Kidney (tissue), 14 donors: ENCODE data around the gene PPIL3. TPM values are rescaled to one million over a fixed set of nuclear protein-coding genes. Genes with fewer than 3 reads are reported as not detected.

Experiments
- DNase-seq, 5 donors: peaks; one replicate each; pipeline ENCODE4 v3.0.0-alpha.2; 2013 to 2020
- FAIRE-seq: peaks from 2 replicates; lab custom pipeline; 2012; peaks lifted over from hg19 to GRCh38; lab: Jason Lieb, UNC
- H3K27ac ChIP-seq, 2 donors: one replicate each; pipeline ENCODE4 v1.7.0; 2013; ENCODE audit warnings: low read depth in 2 of 2, low read length in 2 of 2, inconsistent platforms in 1 of 2
- H3K27me3 ChIP-seq: one replicate; pipeline ENCODE4 v1.7.1; 2013; ENCODE audit warnings: low read length, inconsistent platforms; ENCODE audit not compliant: control insufficient read depth, insufficient read depth
- H3K36me3 ChIP-seq, 3 donors: one replicate each; pipeline versions ENCODE4 v1.7.0 to v1.7.1; 2013; ENCODE audit warnings: low read length in 3 of 3, control low read depth in 1 of 3, inconsistent platforms in 1 of 3; ENCODE audit not compliant: insufficient read depth in 3 of 3, control insufficient read depth in 2 of 3
- H3K4me1 ChIP-seq, 3 donors: one replicate each; pipeline versions ENCODE4 v1.7.0 to v1.7.1; 2013; ENCODE audit warnings: low read length in 3 of 3, inconsistent platforms in 1 of 3, low read depth in 1 of 3; ENCODE audit not compliant: control insufficient read depth in 2 of 3, insufficient read depth in 2 of 3
- H3K4me3 ChIP-seq, 3 donors: one replicate each; pipeline versions ENCODE4 v1.7.0 to v1.8.1; 2013; ENCODE audit warnings: low read length in 3 of 3, control low read depth in 1 of 3, inconsistent platforms in 1 of 3
- H3K9ac ChIP-seq, 3 donors: one replicate each; pipeline versions ENCODE4 v1.7.0 to v1.7.1; 2013; ENCODE audit warnings: low read length in 3 of 3, control low read depth in 1 of 3, inconsistent platforms in 1 of 3
- H3K9me3 ChIP-seq, 3 donors: one replicate each; pipeline versions ENCODE4 v1.7.0 to v1.7.1; 2013; ENCODE audit warnings: low read length in 3 of 3, control low read depth in 1 of 3, inconsistent platforms in 1 of 3; ENCODE audit not compliant: control insufficient read depth in 2 of 3, insufficient read depth in 1 of 3
- intact Hi-C: fragments of 100-400 bp; cut with DNase I; formaldehyde crosslinking; loops from one replicate; pipeline ENCODE4 v1.11.1; 2022
- polyA plus RNA-seq: library from polyadenylated mRNA; stranded (reverse); fragments of 350-450 nt; fragmentation: Illumina TruSeq; extraction: RNeasy Lipid Tissue Mini Kit (QIAGEN cat#74804); gene quantifications from one replicate; pipeline ENCODE4 v1.2.3, GENCODE V29; 2014; ENCODE audit warnings: low read depth, low replicate concordance; ENCODE audit not compliant: insufficient read depth
- total RNA-seq: library from RNA; stranded (reverse); fragmentation: NEBNext Ultra II Directional; extraction: Animal tissue kit (Norgen Biotek cat#: 25700); gene quantifications from one replicate; pipeline ENCODE4 v1.2.1, GENCODE V29; 2021
- TF ChIP-seq, protein P1 (sequence below): IDR thresholded peaks from 3 replicates; pipeline ENCODE4 v1.5.1; 2012; ENCODE audit warnings: mild to moderate bottlenecking, moderate library complexity, borderline replicate concordance; ENCODE audit not compliant: insufficient read depth; ENCODE audit errors: extremely low read depth
- donor health status: control.
- donor health status: control.
- donor health status: control.
- donor health status: control.
- donor health status: control.
- donor health status: DM: yes; HTN: yes; CAD: no.
- donor health status: Normal renal cell carcinoma (clear cell type).

The PPIL3 gene
- total and polyA plus RNA-seq, 2 donors from 2014 or later, result 26.7 to 27.0 TPM

GRCh38 chr2:200829258-200829655 lies 59.6 kb downstream of the PPIL3 start:
- no peaks in the 10 kb centered on the region for H3K4me1 ChIP-seq
- H3K27me3 ChIP-seq, result no peaks in the 10 kb centered on the region
- no peaks in the 10 kb centered on the region for H3K9me3 ChIP-seq
- H3K27ac ChIP-seq, result no peak overlapping the region
- intact Hi-C loops, result no loop called here
- TF ChIP-seq, protein P1, sequence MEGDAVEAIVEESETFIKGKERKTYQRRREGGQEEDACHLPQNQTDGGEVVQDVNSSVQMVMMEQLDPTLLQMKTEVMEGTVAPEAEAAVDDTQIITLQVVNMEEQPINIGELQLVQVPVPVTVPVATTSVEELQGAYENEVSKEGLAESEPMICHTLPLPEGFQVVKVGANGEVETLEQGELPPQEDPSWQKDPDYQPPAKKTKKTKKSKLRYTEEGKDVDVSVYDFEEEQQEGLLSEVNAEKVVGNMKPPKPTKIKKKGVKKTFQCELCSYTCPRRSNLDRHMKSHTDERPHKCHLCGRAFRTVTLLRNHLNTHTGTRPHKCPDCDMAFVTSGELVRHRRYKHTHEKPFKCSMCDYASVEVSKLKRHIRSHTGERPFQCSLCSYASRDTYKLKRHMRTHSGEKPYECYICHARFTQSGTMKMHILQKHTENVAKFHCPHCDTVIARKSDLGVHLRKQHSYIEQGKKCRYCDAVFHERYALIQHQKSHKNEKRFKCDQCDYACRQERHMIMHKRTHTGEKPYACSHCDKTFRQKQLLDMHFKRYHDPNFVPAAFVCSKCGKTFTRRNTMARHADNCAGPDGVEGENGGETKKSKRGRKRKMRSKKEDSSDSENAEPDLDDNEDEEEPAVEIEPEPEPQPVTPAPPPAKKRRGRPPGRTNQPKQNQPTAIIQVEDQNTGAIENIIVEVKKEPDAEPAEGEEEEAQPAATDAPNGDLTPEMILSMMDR, result no peak
- FAIRE-seq (no peak), DNase-seq (no peak)
- H3K9ac ChIP-seq, result no peak overlapping the region
- H3K4me3 ChIP-seq, result no peak overlapping the region
- H3K36me3 ChIP-seq, result no peaks in the 10 kb centered on the region

GRCh38 chr2:200828572-200829257 lies 60.2 kb downstream of the PPIL3 start:
- Histone ChIP-seq H3K27ac (no peak overlapping the region), H3K4me1 (no peaks in the 10 kb centered on the region), H3K9me3 (no peaks in the 10 kb centered on the region), H3K4me3 (no peak overlapping the region), H3K36me3 (peaks cover 0 to 2% (median 0%) of the 10 kb centered on the region in 3 donors), H3K27me3 (no peaks in the 10 kb centered on the region), H3K9ac (no peak overlapping the region)
- no peak for FAIRE-seq
- TF ChIP-seq, protein P1, result no peak
- no peak for DNase-seq
- intact Hi-C loops, result no loop called here

- TF ChIP-seq, protein P1, result no peak
- FAIRE-seq, result no peak
Measured at GRCh38 chr2:200828104-200828503, 60.8 kb downstream of the PPIL3 start.

More at GRCh38 chr2:200828104-200828503, 60.8 kb downstream of the PPIL3 start:
- intact Hi-C loops, result no loop called here
- no peak for DNase-seq
- no peaks in the 10 kb centered on the region for H3K9me3 ChIP-seq
- no peak overlapping the region for H3K9ac ChIP-seq
- no peak overlapping the region for H3K27ac ChIP-seq
- no peaks in the 10 kb centered on the region for H3K4me1 ChIP-seq
- no peaks in the 10 kb centered on the region for H3K27me3 ChIP-seq
- peaks cover 0 to 2% (median 0%) of the 10 kb centered on the region in 3 donors for H3K36me3 ChIP-seq
- H3K4me3 ChIP-seq, result no peak overlapping the region
